HL-60 (cell line): ENCODE results near the gene HOXA2.

Experiments used
- DNase-seq, 2 experiments: peaks; one replicate each; pipeline ENCODE4 v3.0.0-alpha.2; 2010 to 2020; ENCODE audit warnings: low read depth in 1 of 2, low spot score in 1 of 2
- H3K27ac ChIP-seq: fragments of 250-450 bp; sonication (Bioruptor Pico); replicated peaks from 2 replicates; pipeline ENCODE4 v1.5.1; 2020; ENCODE audit warnings: mild to moderate bottlenecking, moderate library complexity
- H3K27me3 ChIP-seq: fragments of 250-450 bp; sonication (Bioruptor Pico); 2 replicates; pipeline ENCODE4 v1.5.1; 2021; ENCODE audit warnings: mild to moderate bottlenecking, moderate library complexity; ENCODE audit not compliant: insufficient read depth, poor library complexity, severe bottlenecking
- H3K4me3 ChIP-seq: replicated peaks from 2 replicates; pipeline ENCODE4 v1.5.1; 2011; ENCODE audit warnings: mild to moderate bottlenecking, control low read depth, low read length; ENCODE audit not compliant: insufficient read depth
- GABPA ChIP-seq: IDR thresholded peaks from 2 replicates; pipeline ENCODE4 v1.6.1; 2012; ENCODE audit warnings: low read depth
- POLR2AphosphoS5 ChIP-seq: IDR thresholded peaks from 2 replicates; pipeline ENCODE4 v1.6.1; 2012; ENCODE audit warnings: low read depth
- SPI1 ChIP-seq: IDR thresholded peaks from 2 replicates; pipeline ENCODE4 v1.6.1; 2012; ENCODE audit warnings: low read depth, mild to moderate bottlenecking, borderline replicate concordance
- TF ChIP-seq, protein P1 (sequence below): IDR thresholded peaks from one replicate; pipeline ENCODE4 v1.5.1; 2011; ENCODE audit warnings: low read length, control low read depth, inconsistent platforms; ENCODE audit not compliant: insufficient read depth
- TF ChIP-seq, protein P2 (sequence below): IDR thresholded peaks from 2 replicates; pipeline ENCODE4 v1.6.1; 2012; ENCODE audit warnings: low read depth; ENCODE audit not compliant: insufficient replicate concordance

The HOXA2 gene

DNA sequence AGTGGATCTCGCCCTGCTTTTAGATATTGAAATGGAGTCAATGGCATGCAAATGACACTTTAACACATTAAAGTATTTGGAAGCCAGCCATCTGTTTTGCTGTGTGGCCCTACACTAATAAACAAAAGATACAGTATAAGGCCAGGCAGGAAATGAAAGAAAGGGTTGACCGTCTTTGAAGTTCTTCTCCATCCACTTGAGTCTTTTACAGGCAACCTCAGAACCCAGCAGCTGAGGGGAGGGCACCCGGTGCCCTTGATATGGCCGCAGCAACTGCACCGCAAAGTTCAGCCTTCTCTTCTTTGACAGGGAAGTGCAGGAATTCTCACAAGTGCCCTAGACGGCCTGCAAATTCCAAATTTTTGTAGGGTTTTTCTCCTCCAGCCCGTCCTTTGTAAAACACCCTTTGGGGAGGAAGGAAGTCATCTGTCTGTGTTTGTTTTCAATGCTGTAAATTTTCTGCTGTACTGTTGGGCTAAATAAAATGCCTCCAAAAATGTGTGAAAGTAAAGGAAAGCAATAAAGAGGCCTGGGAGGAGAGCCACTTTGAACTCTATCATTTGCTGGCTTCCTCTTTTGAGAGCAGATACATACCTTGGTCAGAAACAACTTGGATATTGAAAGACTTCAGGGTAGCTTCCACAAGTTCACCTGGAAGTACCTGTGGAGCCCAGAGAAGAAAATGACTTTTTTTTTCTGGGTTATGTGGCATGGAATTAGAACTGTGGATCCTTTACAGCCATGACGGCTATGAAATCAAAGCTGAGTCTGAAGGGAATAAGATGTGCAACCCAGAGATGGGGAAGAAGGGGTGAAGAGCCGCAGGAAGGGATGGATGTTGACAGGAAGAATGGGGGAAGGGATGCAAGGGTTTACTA is 10.3 kb downstream of the HOXA2 start:
- DNase-seq, result no peak
- Histone ChIP-seq H3K27me3 (peaks cover 40% of the 10 kb centered on the region), H3K27ac (no peak overlapping the region), H3K4me3 (no peak overlapping the region)
- TF ChIP-seq SPI1 (peak; percentile 57; the same call in 1 of the 2 replicates), GABPA (no peak)

DNA sequence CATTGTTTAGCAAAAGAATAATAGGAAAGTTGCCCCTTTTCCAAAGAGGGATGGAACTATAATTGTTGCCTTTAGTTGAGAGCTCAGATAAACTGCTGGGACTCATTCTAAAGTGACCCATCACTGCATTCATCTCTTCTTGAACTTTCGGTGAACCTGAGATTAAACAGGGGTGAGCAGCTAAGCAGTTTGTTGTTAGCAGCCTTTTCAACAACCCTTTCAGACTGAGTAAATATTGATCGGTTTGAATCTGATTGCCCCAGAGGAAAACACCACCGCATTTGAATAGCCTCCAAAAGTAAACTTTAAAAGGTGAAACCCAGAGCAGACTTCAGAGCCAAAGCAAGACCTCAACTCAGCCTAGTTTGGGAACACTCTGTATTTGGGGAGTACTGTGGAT is 11.4 kb downstream of the HOXA2 start:
- no peak overlapping the region for H3K4me3 ChIP-seq
- no peak for TF ChIP-seq POLR2AphosphoS5
- TF ChIP-seq, protein P1, sequence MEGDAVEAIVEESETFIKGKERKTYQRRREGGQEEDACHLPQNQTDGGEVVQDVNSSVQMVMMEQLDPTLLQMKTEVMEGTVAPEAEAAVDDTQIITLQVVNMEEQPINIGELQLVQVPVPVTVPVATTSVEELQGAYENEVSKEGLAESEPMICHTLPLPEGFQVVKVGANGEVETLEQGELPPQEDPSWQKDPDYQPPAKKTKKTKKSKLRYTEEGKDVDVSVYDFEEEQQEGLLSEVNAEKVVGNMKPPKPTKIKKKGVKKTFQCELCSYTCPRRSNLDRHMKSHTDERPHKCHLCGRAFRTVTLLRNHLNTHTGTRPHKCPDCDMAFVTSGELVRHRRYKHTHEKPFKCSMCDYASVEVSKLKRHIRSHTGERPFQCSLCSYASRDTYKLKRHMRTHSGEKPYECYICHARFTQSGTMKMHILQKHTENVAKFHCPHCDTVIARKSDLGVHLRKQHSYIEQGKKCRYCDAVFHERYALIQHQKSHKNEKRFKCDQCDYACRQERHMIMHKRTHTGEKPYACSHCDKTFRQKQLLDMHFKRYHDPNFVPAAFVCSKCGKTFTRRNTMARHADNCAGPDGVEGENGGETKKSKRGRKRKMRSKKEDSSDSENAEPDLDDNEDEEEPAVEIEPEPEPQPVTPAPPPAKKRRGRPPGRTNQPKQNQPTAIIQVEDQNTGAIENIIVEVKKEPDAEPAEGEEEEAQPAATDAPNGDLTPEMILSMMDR, result no peak
- TF ChIP-seq, protein P2, sequence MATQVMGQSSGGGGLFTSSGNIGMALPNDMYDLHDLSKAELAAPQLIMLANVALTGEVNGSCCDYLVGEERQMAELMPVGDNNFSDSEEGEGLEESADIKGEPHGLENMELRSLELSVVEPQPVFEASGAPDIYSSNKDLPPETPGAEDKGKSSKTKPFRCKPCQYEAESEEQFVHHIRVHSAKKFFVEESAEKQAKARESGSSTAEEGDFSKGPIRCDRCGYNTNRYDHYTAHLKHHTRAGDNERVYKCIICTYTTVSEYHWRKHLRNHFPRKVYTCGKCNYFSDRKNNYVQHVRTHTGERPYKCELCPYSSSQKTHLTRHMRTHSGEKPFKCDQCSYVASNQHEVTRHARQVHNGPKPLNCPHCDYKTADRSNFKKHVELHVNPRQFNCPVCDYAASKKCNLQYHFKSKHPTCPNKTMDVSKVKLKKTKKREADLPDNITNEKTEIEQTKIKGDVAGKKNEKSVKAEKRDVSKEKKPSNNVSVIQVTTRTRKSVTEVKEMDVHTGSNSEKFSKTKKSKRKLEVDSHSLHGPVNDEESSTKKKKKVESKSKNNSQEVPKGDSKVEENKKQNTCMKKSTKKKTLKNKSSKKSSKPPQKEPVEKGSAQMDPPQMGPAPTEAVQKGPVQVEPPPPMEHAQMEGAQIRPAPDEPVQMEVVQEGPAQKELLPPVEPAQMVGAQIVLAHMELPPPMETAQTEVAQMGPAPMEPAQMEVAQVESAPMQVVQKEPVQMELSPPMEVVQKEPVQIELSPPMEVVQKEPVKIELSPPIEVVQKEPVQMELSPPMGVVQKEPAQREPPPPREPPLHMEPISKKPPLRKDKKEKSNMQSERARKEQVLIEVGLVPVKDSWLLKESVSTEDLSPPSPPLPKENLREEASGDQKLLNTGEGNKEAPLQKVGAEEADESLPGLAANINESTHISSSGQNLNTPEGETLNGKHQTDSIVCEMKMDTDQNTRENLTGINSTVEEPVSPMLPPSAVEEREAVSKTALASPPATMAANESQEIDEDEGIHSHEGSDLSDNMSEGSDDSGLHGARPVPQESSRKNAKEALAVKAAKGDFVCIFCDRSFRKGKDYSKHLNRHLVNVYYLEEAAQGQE, result no peak
- no peak for TF ChIP-seq GABPA
- no peak for TF ChIP-seq SPI1
- H3K27me3 ChIP-seq, result peaks cover 40% of the 10 kb centered on the region
- no peak overlapping the region for H3K27ac ChIP-seq
- no peak for DNase-seq

DNA sequence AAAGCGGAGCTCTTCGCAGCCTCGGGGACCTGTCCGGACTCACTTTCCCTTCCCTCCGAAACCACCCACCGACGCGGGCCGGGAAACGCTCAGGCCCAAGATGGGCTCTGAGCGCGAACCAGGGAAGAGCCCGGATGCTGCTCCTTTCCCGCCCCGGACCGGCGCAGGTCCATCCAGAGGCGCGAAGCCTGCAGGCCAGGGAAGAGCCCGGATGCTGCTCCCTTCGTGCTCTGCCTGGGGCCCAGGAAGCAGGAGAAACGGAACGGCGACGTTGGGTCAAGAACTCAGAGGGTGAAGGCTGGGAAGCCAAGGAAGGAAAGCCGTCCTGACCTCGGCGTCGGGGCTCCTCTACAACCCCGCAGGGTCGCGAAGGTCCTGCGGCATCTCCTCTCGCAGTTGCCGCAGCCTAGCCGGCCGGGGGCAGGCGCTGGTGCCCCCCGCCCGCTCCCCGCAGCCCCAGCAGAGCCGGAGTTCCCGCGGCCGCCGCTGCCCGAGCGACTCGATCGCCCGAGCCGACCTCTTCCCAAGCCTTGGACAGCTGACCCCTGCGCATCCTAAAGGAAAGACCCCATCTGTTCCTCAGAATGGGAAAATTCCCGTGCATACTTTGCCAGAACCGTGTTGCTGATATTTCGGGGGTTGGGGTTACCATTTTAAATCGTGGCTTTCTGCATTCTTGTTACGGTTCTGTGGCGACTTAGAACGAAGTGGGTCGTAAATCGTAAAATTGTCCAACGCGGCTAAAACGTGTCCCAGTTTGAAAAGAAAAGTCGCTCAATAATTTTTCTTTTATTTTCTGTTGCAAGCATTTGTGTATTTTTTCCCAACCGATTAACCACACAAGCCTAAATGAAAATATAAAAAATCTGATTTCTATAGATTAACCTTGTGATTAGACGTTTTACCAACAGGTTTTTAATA is 14.2 kb downstream of the HOXA2 start:
- H3K27me3 ChIP-seq, result peaks cover 32% of the 10 kb centered on the region
- H3K27ac ChIP-seq, result no peak overlapping the region
- no peak for TF ChIP-seq GABPA
- TF ChIP-seq SPI1, result no peak
- no peak for TF ChIP-seq POLR2AphosphoS5
- TF ChIP-seq, protein P2, result no peak
- TF ChIP-seq, protein P1, result no peak
- no peak overlapping the region for H3K4me3 ChIP-seq
- DNase-seq, result no peak

DNA sequence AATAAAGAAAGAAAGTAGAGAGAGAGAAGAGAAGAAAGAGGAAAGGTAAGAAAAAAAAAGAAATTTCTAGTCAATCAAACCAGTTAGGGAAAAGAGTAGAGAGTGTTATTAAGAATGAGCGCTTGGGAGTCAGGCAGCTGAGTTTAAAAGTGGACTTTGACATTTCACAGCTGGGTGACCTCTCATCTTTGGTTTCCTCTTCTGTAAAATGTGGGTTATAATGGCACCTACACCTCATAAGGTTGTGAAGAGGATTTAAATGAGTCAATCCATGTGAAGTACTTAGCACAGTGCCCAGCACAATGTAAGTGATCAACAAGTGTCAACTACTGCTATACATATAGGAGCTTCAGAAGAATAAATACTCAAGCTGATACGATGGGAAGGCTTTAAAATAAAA is 18.8 kb downstream of the HOXA2 start:
- no peak for DNase-seq
- TF ChIP-seq, protein P2, result no peak
- TF ChIP-seq POLR2AphosphoS5 (no peak), GABPA (no peak), SPI1 (no peak)
- TF ChIP-seq, protein P1, result no peak
- H3K27me3 ChIP-seq, result peaks cover 8% of the 10 kb centered on the region

More for the DNA sequence above, 18.8 kb downstream of the HOXA2 start:
- Histone ChIP-seq H3K27ac (no peak overlapping the region), H3K4me3 (no peak overlapping the region)
